ENCODE results near the gene ZCCHC14.
"Not testable (repeated sequence)": the region's sequence is repeated elsewhere in the genome, so short reads cannot be mapped to it uniquely, and the experiment has no call there.

ZCCHC14 gene

DNA sequence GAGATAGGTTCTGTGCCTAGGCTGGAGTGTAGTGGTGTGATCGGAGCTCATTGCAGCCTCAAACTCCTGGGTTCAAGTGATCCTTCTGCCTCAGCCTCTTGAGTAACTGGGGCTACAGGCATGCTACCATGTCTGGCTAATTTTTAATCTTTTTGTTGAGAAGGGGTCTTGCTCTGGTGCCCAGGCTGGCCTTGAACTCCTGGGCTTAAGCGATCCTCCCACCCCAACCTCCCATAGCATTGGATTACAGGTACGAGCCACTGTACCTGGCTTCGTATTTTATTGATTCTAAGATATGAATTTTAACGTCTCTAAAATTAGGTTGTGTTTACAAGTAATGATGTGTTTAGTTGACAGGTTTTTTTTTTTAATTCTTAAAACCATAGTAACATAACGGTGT, 30.8 kb upstream of the ZCCHC14 start:
- DNase-seq: not testable (repeated sequence)

GRCh38 chr16:87521764-87522163, 28.9 kb upstream of the ZCCHC14 start:
- DNase-seq: not testable (repeated sequence)

GRCh38 chr16:87519170-87519569, 26.3 kb upstream of the ZCCHC14 start:
- not testable (repeated sequence) for DNase-seq

DNA sequence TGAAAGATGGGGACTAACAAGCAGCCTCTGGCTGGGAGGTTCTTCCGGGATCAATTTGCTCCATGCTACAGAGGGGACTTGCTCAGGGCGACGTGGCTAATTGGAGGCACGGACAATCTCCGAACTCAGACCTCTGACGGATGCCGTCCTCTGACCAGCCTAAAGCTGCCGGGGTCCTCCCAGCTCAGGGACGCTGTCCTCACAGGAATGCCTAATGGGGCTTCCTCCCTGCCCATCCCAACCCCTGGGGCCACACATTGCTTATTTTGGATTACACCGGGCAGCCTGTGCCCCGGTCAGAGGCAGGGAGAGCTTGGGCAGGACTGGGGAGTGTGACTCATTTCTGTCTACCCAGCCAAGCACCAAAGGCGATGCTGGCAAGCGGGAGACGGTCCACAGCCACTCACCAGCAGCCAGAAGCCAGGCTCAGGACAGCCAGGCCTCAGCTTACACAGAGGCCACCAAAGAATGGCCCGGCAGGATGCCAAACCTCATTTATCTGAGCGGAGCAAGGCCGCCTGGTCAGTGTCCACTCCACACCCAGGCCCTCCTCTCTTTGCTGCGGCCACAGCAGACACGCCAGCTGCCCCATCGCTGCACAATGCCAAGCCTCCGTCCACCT, 25.7 kb upstream of the ZCCHC14 start:
- not testable (repeated sequence) for DNase-seq

DNA sequence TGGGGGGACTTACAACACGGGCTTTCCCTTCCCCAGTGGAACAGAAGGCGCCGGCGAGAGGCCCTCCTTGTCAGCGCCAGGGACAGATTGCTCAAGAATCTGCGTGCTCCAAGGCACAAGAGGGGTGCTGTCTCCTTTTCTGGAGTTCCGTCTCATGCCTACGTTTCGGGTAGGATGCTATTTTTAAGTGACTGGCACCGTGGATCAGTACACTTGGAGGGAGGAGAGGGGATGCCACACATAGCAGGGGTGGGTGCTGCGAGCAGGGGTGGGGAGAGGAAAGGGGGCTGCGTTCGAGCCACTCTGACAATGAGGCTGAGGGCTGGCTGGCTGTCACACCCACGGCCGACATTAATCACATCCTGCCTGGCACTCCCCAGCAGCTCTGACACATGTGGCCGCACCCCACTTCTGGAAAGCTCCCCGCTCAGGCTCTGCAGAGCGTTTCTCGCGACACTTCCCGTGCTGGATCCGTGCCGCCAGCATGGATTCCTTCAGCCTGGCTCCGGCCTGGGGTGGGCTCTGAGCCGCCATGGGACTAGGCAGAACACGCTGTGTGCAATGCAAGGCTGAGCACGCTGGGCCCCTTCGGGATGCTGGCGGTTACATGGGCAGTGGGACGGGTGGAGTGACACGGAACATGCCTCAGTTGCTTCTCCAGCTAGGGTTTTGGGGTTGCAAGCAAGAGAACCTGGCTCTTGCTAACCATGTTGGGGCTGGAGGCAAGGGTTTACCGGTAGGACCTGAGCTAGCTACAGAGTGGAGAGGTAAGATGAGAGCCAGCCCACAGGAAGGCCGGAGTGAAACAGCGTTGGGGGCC, 25.0 kb upstream of the ZCCHC14 start:
- DNase-seq: not testable (repeated sequence)

GRCh38 chr16:87516361-87516760, 23.5 kb upstream of the ZCCHC14 start:
- DNase-seq: no peak

DNA sequence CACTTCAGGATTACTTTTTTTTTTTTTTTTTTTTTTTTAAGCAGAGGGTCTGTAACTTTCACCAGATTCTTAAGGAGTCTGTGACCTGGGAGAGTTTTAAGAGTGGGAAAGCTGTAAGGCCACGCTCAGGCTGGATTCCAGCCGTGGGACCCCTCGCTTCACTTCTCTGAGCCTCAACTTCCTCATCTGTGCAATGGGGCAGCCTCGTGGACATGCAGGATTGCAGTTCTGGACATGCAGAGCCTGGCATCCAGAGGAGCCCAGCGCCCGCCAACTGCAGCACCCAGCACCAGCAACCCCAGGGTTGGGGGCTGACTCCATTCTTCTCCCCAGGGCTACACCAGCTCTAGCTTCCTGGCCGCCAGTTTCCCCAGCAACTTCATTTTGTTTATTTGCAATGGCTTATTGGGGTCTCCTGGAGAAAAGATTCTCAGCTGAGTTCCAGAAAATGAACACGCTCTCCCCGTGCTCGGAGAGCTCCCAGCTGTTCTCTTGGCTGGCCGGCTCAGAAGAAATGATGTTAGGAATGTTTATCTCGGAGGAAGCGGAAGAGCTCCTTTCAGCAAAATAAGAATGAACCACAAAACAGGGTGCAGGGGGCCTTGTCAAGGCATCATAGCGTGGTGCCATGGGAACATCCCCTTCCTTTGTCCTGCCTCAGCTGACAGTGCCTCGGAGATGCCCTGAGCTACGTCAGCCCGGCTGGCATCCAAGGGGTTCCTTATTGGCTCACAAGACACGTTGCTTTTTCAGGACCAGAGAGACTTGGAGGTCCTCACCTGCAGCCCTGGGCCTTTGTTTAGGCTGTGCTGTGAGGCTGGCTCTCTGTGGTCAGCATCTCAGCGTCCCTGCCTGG, 22.9 kb upstream of the ZCCHC14 start:
- no peak for DNase-seq

GRCh38 chr16:87509778-87510177, 17.0 kb upstream of the ZCCHC14 start:
- not testable (repeated sequence) for DNase-seq

DNA sequence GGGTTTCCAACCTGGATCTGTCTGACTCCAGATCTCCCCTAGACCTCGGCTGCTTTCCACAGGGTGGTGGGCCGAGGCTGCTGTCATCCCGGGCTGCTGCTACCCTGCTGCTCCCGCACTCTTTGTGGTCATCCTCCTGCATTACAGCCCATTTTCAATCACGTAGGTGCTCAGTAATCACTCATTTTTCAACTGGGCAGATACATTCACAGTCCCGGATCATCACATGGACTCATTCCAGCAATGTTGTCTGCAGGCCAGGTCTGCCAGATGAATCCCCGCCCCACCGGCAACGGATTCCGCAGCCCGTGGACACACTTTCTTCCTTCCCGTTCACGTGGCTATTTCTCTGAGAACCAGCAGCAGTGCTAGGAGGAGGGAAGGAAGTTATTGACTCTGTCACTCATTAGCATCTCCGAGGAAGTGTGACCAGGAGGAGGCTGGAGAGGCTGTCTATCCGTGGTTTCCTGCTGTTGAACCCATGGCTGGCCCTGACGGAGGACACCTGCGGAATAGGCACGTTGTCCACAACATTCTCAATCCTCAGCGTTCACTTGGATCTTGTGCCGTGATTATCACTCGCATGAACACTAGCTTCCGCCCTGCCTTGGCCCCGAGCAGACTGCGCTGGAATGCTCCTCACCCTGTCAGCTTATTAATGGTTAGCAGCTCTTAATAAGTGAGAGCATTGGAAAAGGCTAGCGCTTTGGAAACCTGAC, 14.7 kb upstream of the ZCCHC14 start:
- no peak for DNase-seq

DNA sequence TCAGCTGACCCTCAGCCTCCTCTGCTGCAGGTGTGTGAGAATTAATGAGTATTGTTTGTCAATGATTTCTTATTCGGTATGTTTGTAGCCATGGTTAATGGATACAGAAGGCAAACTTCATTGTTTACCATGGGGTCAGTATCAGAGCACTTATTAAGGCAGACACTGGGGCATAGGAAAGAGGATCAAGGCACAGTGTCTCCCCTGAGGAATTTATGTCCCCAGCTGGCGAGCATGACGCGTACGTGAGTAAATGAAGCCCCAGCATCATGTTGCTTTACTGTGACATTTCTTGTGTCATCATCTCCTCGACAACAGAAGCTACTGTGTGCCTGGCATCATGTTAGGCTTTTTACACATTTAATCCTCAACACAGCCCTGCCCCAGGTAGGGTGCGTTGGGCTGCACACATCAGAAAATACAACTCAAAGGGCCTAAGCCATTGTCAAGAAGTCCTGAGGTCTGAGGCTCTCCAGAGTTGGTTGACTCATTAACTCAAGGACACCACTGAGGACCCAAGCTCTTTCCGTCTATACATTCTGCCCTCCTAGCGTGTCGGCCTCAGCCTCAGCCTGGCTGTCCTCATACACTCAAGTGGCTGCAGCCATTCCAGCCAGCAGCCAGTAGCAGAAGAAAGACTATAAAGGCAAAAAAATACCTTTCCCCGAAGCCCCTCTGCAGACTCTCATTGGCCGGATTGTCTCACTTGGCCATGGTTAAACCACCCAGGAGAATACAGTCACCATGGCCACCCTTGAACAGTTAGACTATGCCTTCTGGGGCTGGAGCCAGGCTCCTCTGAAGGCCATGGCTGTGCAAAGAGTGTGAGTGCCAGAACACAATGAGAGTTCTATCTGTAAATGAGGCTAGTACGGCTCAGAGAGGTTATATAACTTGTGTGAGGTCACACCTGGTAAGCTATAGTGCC, 13.9 kb upstream of the ZCCHC14 start:
- DNase-seq: no peak

DNA sequence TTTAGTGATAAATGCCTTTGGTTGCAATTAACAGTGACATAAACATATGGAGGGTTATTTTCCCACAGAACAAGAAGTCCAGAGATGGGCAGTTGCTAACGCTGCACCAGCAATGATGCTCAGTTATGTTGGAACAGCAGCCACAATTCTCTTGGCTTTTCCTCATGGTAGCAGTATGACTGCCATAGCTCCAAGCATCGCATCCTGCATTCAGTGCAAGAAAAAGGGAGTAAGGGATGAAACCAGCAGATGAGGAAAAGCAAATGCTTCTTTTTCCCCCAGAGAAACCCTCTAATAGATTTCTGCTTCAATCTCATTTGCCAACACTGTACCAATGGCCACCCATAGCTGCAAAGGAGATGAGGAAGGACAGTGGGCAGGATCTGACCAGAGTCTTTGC, 13.0 kb upstream of the ZCCHC14 start:
- no peak for DNase-seq

- not testable (repeated sequence) for DNase-seq
Measured at GRCh38 chr16:87503232-87503937, 10.6 kb upstream of the ZCCHC14 start.

DNA sequence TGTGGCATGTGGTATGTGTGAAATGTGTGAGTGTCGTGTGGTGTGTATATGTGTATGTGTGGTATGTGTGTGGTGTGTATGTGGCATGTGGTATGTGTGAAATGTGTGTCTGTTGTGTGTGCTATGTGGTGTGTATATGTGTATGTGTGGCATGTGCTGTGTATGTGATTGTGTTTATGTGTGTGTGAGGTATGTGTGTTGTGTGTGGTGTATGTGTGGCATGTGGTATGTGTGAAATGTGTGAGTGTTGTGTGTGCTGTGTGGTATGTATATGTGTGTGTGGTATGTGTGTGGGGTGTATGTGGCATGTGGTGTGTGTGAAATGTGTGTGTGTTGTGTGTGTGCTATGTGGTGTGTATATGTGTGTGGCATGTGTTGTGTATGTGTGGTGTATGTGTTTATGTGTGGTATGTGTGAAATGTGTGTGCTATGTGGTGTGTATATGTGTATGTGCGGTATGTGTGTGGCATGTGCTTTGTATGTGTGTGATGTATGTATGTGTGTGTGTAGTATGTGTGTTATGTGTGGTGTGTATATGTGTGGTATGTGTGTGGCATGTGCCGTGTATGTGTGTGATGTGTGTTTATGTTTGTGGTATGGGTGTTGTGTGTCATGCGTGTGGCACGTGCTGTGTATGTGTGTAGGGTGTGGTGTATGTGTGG, 9.6 kb upstream of the ZCCHC14 start:
- no peak for DNase-seq

- DNase-seq: no peak
Measured at GRCh38 chr16:87501117-87501516, 8.3 kb upstream of the ZCCHC14 start.

DNA sequence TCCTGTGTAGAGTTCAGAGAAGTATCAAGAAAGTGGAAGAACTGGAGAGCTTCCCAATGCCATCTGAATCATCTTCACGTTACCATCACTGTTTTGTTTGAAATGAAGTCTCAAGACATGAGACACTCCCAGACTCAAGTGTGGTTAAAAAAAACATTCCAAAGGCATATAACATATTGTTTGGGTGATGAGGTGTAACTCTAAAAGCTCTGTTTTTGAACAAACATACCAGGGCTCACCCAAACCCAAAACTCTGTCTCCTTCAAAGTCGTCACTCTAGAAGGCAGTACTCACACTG, 6.3 kb upstream of the ZCCHC14 start:
- DNase-seq: no peak

DNA sequence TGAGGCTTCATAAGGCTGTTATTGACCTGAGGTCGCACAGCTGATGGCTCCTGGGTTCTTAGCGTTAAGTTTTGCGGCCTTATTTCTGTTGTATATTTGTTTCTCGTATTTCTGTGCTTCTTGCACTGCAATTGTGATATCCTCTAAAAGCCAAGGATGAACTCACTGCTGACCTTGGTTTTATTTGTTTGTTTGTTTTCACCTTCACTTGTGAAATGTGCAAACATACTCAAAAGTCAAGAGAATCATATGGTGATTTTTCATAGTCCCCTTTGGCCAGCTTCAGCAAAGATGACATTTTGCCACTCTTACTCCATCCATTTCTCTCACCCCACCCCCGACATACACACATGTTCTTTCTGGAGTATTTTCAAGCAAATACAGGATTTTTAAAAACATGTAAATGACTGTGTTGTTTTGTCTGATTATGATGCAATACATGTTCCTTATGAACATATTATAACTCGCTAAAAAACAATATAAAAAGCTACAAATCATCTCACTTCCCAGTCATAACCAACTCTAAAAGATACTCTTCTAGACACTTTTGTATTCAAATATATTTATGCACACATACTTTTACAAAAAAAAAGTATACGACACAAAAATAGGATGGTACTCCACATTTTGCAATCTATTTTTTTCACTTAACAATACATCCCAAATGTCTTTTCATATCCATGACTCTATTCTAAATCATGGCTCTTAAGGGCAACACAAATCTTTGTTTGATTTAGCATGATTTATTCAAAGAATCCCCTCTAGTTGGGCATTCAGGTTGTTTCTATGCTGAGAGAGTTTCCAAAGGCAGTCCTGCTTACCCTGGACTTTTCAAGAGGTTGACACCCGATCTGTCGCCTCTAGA, 5.7 kb upstream of the ZCCHC14 start:
- DNase-seq: no peak

DNA sequence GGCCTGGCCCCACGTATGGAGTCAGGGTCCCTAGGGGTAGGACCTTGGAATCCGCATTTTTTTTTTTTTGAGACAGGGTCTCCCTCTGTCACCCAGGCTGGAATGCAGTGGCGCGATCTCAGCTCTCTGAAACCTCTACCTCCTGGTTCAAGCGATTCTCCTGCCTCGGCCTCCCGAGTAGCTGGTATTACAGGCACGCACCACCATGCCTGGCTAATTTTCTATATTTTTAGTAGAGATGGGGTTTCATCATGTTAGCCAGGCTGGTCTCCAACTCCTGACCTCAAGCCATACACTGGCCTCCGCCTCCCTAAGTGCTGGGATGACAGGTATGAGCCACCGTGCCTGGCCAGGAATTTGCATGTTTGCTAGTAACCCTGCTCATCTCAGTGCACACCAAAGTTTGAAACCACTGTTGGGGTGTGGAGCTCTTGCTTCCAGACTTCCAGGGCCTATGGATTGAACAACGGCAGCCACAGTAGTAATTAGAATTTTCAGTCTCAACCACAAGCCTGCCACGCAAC, 5.0 kb upstream of the ZCCHC14 start:
- DNase-seq: not testable (repeated sequence)

GRCh38 chr16:87497023-87497766, 4.4 kb upstream of the ZCCHC14 start:
- not testable (repeated sequence) for DNase-seq

- DNase-seq: no peak
Measured at GRCh38 chr16:87496447-87496801, 3.6 kb upstream of the ZCCHC14 start.

Data from stimulated activated naive CD4-positive, alpha-beta T cell (primary cell).